HepG2 (cell line): ENCODE data around the gene MLX. TPM values are rescaled to one million over a fixed set of nuclear protein-coding genes. Genes with fewer than 3 reads are reported as not detected.

Source experiments
- ATAC-seq: fragments of 200-7000 bp; cut with Tn5 transposase; 3 replicates; pipeline ENCODE4 v1.9.1; 2020; ENCODE audit warnings: mild to moderate bottlenecking, moderate library complexity
- BruUV-seq: library from RNA; stranded (reverse); fragments of 400-500 nt; replicated peaks from 2 replicates; lab custom pipeline; 2021; lab: Mats Ljungman, UMichigan
- CTCF ChIA-PET: fragments of 300-600 bp; formaldehyde crosslinking; extraction: SDS; loops from one replicate; lab custom pipeline; 2021; ENCODE audit warnings: low total read pairs, inconsistent platforms, low intra/inter-chr PET ratio; lab: Yijun Ruan, JAX
- POLR2A ChIA-PET: fragments of 350-600 bp; sonication (Branson Sonifier 250); formaldehyde crosslinking; loops from one replicate; lab custom pipeline; 2020; ENCODE audit warnings: antibody characterized with exemption, inconsistent platforms; lab: Yijun Ruan, JAX
- DNase-seq: peaks from one replicate; pipeline ENCODE4 v3.0.0-alpha.2; 2015; ENCODE audit warnings: low spot score
- FAIRE-seq: peaks from 3 replicates; lab custom pipeline; 2011; peaks lifted over from hg19 to GRCh38; lab: Jason Lieb, UNC
- H2AFZ ChIP-seq: one replicate; pipeline ENCODE4 v1.6.1; 2011; ENCODE audit warnings: low read length, inconsistent platforms
- H3K27ac ChIP-seq: fragments of 300-600 bp; 3 replicates; pipeline ENCODE4 v1.8.0; 2011; ENCODE audit warnings: mixed run types, mild to moderate bottlenecking, mixed read lengths, low read length, inconsistent platforms; ENCODE audit not compliant: insufficient read depth; ENCODE audit errors: extremely low read length
- H3K27me3 ChIP-seq, 2 experiments: fragments of 200-600 bp in 1 of 2; 2 replicates in 1 of 2; 3 replicates in 1 of 2; pipeline versions ENCODE4 v1.6.0 to v1.8.0; 2011; ENCODE audit warnings: low read length in 2 of 2, mild to moderate bottlenecking in 2 of 2, moderate library complexity in 2 of 2, inconsistent platforms in 1 of 2; ENCODE audit not compliant: insufficient read depth in 2 of 2, control insufficient read depth in 1 of 2
- H3K36me3 ChIP-seq, 2 experiments: fragments of 200-600 bp in 1 of 2; replicated peaks in 1 of 2; 2 replicates in 1 of 2; 3 replicates in 1 of 2; pipeline versions ENCODE4 v1.5.1 to v1.8.0; 2011; ENCODE audit warnings: low read length in 2 of 2, inconsistent platforms in 1 of 2; ENCODE audit not compliant: insufficient read depth in 2 of 2, control insufficient read depth in 1 of 2
- H3K4me1 ChIP-seq: 2 replicates; pipeline ENCODE4 v1.5.1; 2012; ENCODE audit warnings: low read length, inconsistent platforms; ENCODE audit not compliant: insufficient read depth
- H3K4me2 ChIP-seq: 2 replicates; pipeline ENCODE4 v1.6.0; 2011; ENCODE audit warnings: low read depth, low read length, inconsistent platforms
- H3K4me3 ChIP-seq, 3 experiments: fragments of 200-600 bp in 1 of 3; sonication (generic), shearing (Covaris generic) in 1 of 3; replicated peaks in 1 of 3; 2 replicates each; pipeline ENCODE4 v1.5.1; 2011 to 2016; ENCODE audit warnings: low read length in 3 of 3, inconsistent platforms in 2 of 3, low read depth in 2 of 3, mild to moderate bottlenecking in 2 of 3, control low read depth in 1 of 3, mixed read lengths in 1 of 3; ENCODE audit not compliant: insufficient read depth in 1 of 3
- H3K79me2 ChIP-seq: one replicate; pipeline ENCODE4 v1.6.1; 2011; ENCODE audit warnings: low read length, inconsistent platforms; ENCODE audit not compliant: insufficient read depth
- H3K9ac ChIP-seq: 2 replicates; pipeline ENCODE4 v1.6.0; 2011; ENCODE audit warnings: mild to moderate bottlenecking, low read depth, low read length, inconsistent platforms; ENCODE audit not compliant: insufficient read depth
- H3K9me3 ChIP-seq: 2 replicates; pipeline ENCODE4 v1.5.1; 2012; ENCODE audit warnings: mild to moderate bottlenecking, low read length
- H4K20me1 ChIP-seq: 2 replicates; pipeline ENCODE4 v1.6.0; 2011; ENCODE audit warnings: inconsistent platforms, mild to moderate bottlenecking, low read length, moderate library complexity; ENCODE audit not compliant: insufficient read depth
- E2F5 ChIP-seq: sonication (generic); formaldehyde crosslinking; conservative IDR thresholded peaks from 2 replicates; pipeline ENCODE4 v1.4.0; 2020; ENCODE audit warnings: missing genetic modification reagents
- EEA1 ChIP-seq: sonication (generic); formaldehyde crosslinking; IDR thresholded peaks from 2 replicates; pipeline ENCODE4 v1.5.1; 2020; ENCODE audit warnings: mild to moderate bottlenecking, missing genetic modification reagents, borderline replicate concordance
- FOSL2 ChIP-seq: sonication (generic); formaldehyde crosslinking; IDR thresholded peaks from 2 replicates; pipeline ENCODE4 v1.4.0; 2020; ENCODE audit warnings: missing genetic modification reagents
- HBP1 ChIP-seq: IDR thresholded peaks from 2 replicates; pipeline ENCODE4 v1.6.1; 2016; ENCODE audit warnings: low read depth, control low read depth
- KDM3A ChIP-seq: IDR thresholded peaks from 2 replicates; pipeline ENCODE4 v1.6.1; 2018; ENCODE audit warnings: low read depth, missing compliant biosample characterization
- MED1 ChIP-seq: sonication (generic); formaldehyde crosslinking; IDR thresholded peaks from 2 replicates; pipeline ENCODE4 v1.4.0; 2020; ENCODE audit warnings: missing genetic modification reagents
- MNT ChIP-seq: fragments of 450-650 bp; IDR thresholded peaks from 2 replicates; pipeline ENCODE4 v1.6.1; 2016
- U2AF2 ChIP-seq: fragments of 200-400 bp; formaldehyde crosslinking; IDR thresholded peaks from 2 replicates; pipeline ENCODE4 v1.6.1; 2017; ENCODE audit warnings: low read depth, mild to moderate bottlenecking, low read length
- ZNF180 ChIP-seq: sonication (generic); formaldehyde crosslinking; IDR thresholded peaks from 2 replicates; pipeline ENCODE4 v1.4.0; 2020; ENCODE audit warnings: low read depth, missing genetic modification reagents, borderline replicate concordance
- ZNF446 ChIP-seq: sonication (generic); formaldehyde crosslinking; IDR thresholded peaks from 2 replicates; pipeline ENCODE4 v1.5.0; 2020; ENCODE audit warnings: mild to moderate bottlenecking, missing genetic modification reagents
- ZNF607 ChIP-seq: sonication (generic); formaldehyde crosslinking; IDR thresholded peaks from 2 replicates; pipeline ENCODE4 v1.5.1; 2020; ENCODE audit warnings: missing genetic modification reagents, mild to moderate bottlenecking, borderline replicate concordance
- ZNF724P ChIP-seq: sonication (generic); formaldehyde crosslinking; IDR thresholded peaks from 2 replicates; pipeline ENCODE4 v1.8.0; 2022; ENCODE audit warnings: missing genetic modification reagents, borderline replicate concordance
- ZSCAN5A ChIP-seq: sonication (generic); formaldehyde crosslinking; IDR thresholded peaks from 2 replicates; pipeline ENCODE4 v1.8.0; 2022; ENCODE audit warnings: mild to moderate bottlenecking, missing genetic modification reagents, borderline replicate concordance
- WGBS: methylation state at CpG from one replicate; pipeline ENCODE4 v1.1.6; 2017; ENCODE audit warnings: low lambda C conversion rate; 5-methylcytosine and 5-hydroxymethylcytosine counted together
- in situ Hi-C: cut with HindIII; loops from 2 replicates; pipeline ENCODE4 v1.10.0; 2017; ENCODE audit warnings: low pct_unique_long_range_greater_than_20kb; ENCODE audit not compliant: extremely low pct_ligation_motif_present
- intact Hi-C: fragments of 100-400 bp; cut with micrococcal nuclease; formaldehyde crosslinking; loops from one replicate; pipeline ENCODE4 v1.10.0; 2022; ENCODE audit not compliant: unreplicated experiment
- polyA plus RNA-seq, 8 experiments: library from polyadenylated mRNA; depleted of rRNA in 3 of 8; stranded (reverse) in 7 of 8; unstranded in 1 of 8; fragments of >200 nt; fragmentation: Illumina TruSeq in 4 of 8; extraction: Trizol in 4 of 8; gene quantifications; 2 replicates each; pipeline versions ENCODE4 v1.2.1 to v1.2.3, GENCODE V29; 2011 to 2016; ENCODE audit warnings: low read depth in 4 of 8, missing spikeins in 1 of 8, mixed read lengths in 1 of 8; ENCODE audit not compliant: insufficient read depth in 1 of 8
- total RNA-seq, 5 experiments: library from RNA; depleted of rRNA; stranded (reverse); fragments of >200 nt; fragmentation: Illumina TruSeq; extraction: Trizol; gene quantifications; 2 replicates each; pipeline ENCODE4 v1.2.3, GENCODE V29; 2016; ENCODE audit warnings: low read depth in 1 of 5

Gene MLX
- total and polyA plus RNA-seq, 2 of the 13 experiments (the other 11 are each of a cell fraction or from before 2014, with no cell fraction given): 38.9 to 74.4 TPM

GRCh38 chr17:42554250-42555121, 12.4 kb upstream of the MLX start (continued):
- TF ChIP-seq FOSL2 (CRISPR knock-in tag): peak; percentile 62
- no peak for TF ChIP-seq U2AF2

GRCh38 chr17:42555122-42555622, 11.7 kb upstream of the MLX start:
- Histone ChIP-seq H2AFZ (no peak overlapping the region), H3K36me3 (no peaks in the 10 kb centered on the region), H4K20me1 (no peaks in the 10 kb centered on the region), H3K9ac (peak overlapping the region; percentile 97), H3K9me3 (no peaks in the 10 kb centered on the region), H3K27ac (peak overlapping the region; percentile 87), H3K4me3 (peak overlapping the region; percentile 88 to 100 (median 94)), H3K79me2 (peaks cover 18% of the 10 kb centered on the region), H3K4me2 (peak overlapping the region; percentile 100), H3K27me3 (no peaks in the 10 kb centered on the region; a peak in 1 of 5 replicates), H3K4me1 (peaks cover 52% of the 10 kb centered on the region)
- DNase-seq (no peak), FAIRE-seq (no peak), ATAC-seq (peak; percentile 1; the same call in 2 of the 3 replicates)
- in situ Hi-C loops: no loop called here
- BruUV-seq: TSS peak; percentile 93
- intact Hi-C loops: no loop called here
- 24% methylated on average over 4 of the region's 4 CpGs for WGBS
- CTCF ChIA-PET: no interaction called here
- POLR2A ChIA-PET: interaction anchor here (0.6 to 4.4 kb wide), 13 partner anchors 10 to 167 kb away, joined by 3 to 80 read pairs (median 12); partner anchors contain the start of genes COASY, MLX, NAGLU and PLEKHH3
- TF ChIP-seq ZNF724P (CRISPR knock-in tag) (no peak), MNT (no peak), MED1 (CRISPR knock-in tag) (no peak), ZNF180 (CRISPR knock-in tag) (0 out of 2 replicates have a peak, but pooled peaks have one; percentile 4), KDM3A (CRISPR knock-in tag) (no peak), ZNF607 (CRISPR knock-in tag) (0 out of 2 replicates have a peak, but pooled peaks have one; percentile 4), ZNF446 (CRISPR knock-in tag) (peak; percentile 20; the same call in 1 of the 2 replicates), ZSCAN5A (CRISPR knock-in tag) (no peak; the same call in 1 of the 2 replicates), E2F5 (CRISPR knock-in tag) (no peak), HBP1 (CRISPR knock-in tag) (no peak), EEA1 (CRISPR knock-in tag) (no peak)
